Muscle layer of colon (tissue), 2 donors: ENCODE data around the gene KATNAL1.
"Not testable (repeated sequence)": the region's sequence is repeated elsewhere in the genome, so short reads cannot be mapped to it uniquely, and the experiment has no call there.

Experiments
- H3K27ac ChIP-seq: one replicate; pipeline ENCODE4 v1.7.0; 2013; ENCODE audit warnings: low read depth, mild to moderate bottlenecking, low read length, moderate library complexity
- H3K27me3 ChIP-seq, 2 donors: one replicate each; pipeline ENCODE4 v1.7.0; 2013; ENCODE audit warnings: low read length in 2 of 2, mild to moderate bottlenecking in 2 of 2; ENCODE audit not compliant: insufficient read depth in 2 of 2, control insufficient read depth in 1 of 2
- H3K36me3 ChIP-seq: one replicate; pipeline ENCODE4 v1.7.0; 2013; ENCODE audit warnings: mild to moderate bottlenecking, low read length; ENCODE audit not compliant: insufficient read depth
- H3K4me1 ChIP-seq: one replicate; pipeline ENCODE4 v1.7.0; 2013; ENCODE audit warnings: mild to moderate bottlenecking, low read length; ENCODE audit not compliant: insufficient read depth
- H3K4me3 ChIP-seq, 2 donors: one replicate each; pipeline ENCODE4 v1.7.0; 2013; ENCODE audit warnings: low read length in 2 of 2, low read depth in 1 of 2, mild to moderate bottlenecking in 1 of 2, moderate library complexity in 1 of 2
- H3K9ac ChIP-seq: one replicate; pipeline ENCODE4 v1.7.0; 2013; ENCODE audit warnings: low read length
- H3K9me3 ChIP-seq: one replicate; pipeline ENCODE4 v1.7.0; 2013; ENCODE audit warnings: mild to moderate bottlenecking, low read length
- donor health status: abdominal sarcoma.
- donor health status: Adenocarcinoma of cecum.

Gene KATNAL1

GRCh38 chr13:30289533-30289932 lies 17.8 kb downstream of the KATNAL1 start:
- Histone ChIP-seq H3K27me3 (no peaks in the 10 kb centered on the region), H3K9ac (no peak overlapping the region), H3K4me1 (peaks cover 34% of the 10 kb centered on the region), H3K9me3 (no peaks in the 10 kb centered on the region), H3K27ac (no peak overlapping the region), H3K4me3 (no peak overlapping the region), H3K36me3 (no peaks in the 10 kb centered on the region)

- H3K4me1 ChIP-seq, result peaks cover 24% of the 10 kb centered on the region
- H3K4me3 ChIP-seq, H3K27ac ChIP-seq, H3K9me3 ChIP-seq, H3K27me3 ChIP-seq, H3K36me3 ChIP-seq, H3K9ac ChIP-seq: not testable (repeated sequence)
These were observed 21.3 kb downstream of the KATNAL1 start for GRCh38 chr13:30286059-30286458.

GRCh38 chr13:30276178-30276577 lies 31.2 kb downstream of the KATNAL1 start:
- no peak overlapping the region for H3K9ac ChIP-seq
- no peak overlapping the region for H3K27ac ChIP-seq
- no peaks in the 10 kb centered on the region for H3K9me3 ChIP-seq
- H3K4me3 ChIP-seq, result no peak overlapping the region
- H3K4me1 ChIP-seq, result no peaks in the 10 kb centered on the region
- H3K27me3 ChIP-seq, result no peaks in the 10 kb centered on the region
- peaks cover 10% of the 10 kb centered on the region for H3K36me3 ChIP-seq

GRCh38 chr13:30274083-30274482 lies 33.3 kb downstream of the KATNAL1 start:
- H3K9me3 ChIP-seq, result no peaks in the 10 kb centered on the region
- H3K27ac ChIP-seq, result no peak overlapping the region
- no peak overlapping the region for H3K4me3 ChIP-seq
- no peak overlapping the region for H3K9ac ChIP-seq
- H3K36me3 ChIP-seq, result peaks cover 6% of the 10 kb centered on the region
- no peaks in the 10 kb centered on the region for H3K4me1 ChIP-seq
- H3K27me3 ChIP-seq, result no peaks in the 10 kb centered on the region

GRCh38 chr13:30270035-30270434 lies 37.3 kb downstream of the KATNAL1 start:
- not testable (repeated sequence) for H3K9ac ChIP-seq, H3K27ac ChIP-seq, H3K9me3 ChIP-seq, H3K4me1 ChIP-seq, H3K36me3 ChIP-seq, H3K4me3 ChIP-seq, H3K27me3 ChIP-seq

GRCh38 chr13:30268673-30269072 lies 38.7 kb downstream of the KATNAL1 start:
- Histone ChIP-seq H3K36me3 (no peaks in the 10 kb centered on the region), H3K27ac (no peak overlapping the region), H3K9ac (no peak overlapping the region), H3K27me3 (no peaks in the 10 kb centered on the region), H3K4me1 (peaks cover 3% of the 10 kb centered on the region), H3K9me3 (no peaks in the 10 kb centered on the region), H3K4me3 (no peak overlapping the region)

GRCh38 chr13:30266756-30267155 lies 40.6 kb downstream of the KATNAL1 start:
- Histone ChIP-seq H3K4me1 (peaks cover 3% of the 10 kb centered on the region), H3K9ac (no peak overlapping the region), H3K36me3 (no peaks in the 10 kb centered on the region), H3K27ac (no peak overlapping the region), H3K4me3 (no peak overlapping the region), H3K27me3 (no peaks in the 10 kb centered on the region), H3K9me3 (no peaks in the 10 kb centered on the region)

GRCh38 chr13:30259149-30259733 lies 48.1 kb downstream of the KATNAL1 start:
- H3K27me3 ChIP-seq, H3K27ac ChIP-seq, H3K9ac ChIP-seq, H3K36me3 ChIP-seq, H3K9me3 ChIP-seq, H3K4me3 ChIP-seq: not testable (repeated sequence)
- peaks cover 21% of the 10 kb centered on the region for H3K4me1 ChIP-seq

- no peaks in the 10 kb centered on the region for H3K27me3 ChIP-seq
- peak overlapping the region in 1 of 2 donors; percentile 12 for H3K4me3 ChIP-seq
- peaks cover 6% of the 10 kb centered on the region for H3K36me3 ChIP-seq
- peaks cover 21% of the 10 kb centered on the region for H3K4me1 ChIP-seq
- no peaks in the 10 kb centered on the region for H3K9me3 ChIP-seq
- peak overlapping the region; percentile 6 for H3K9ac ChIP-seq
- H3K27ac ChIP-seq, result peak overlapping the region; percentile 32
These were observed 49.8 kb downstream of the KATNAL1 start for GRCh38 chr13:30257468-30258099.

GRCh38 chr13:30256713-30257467 lies 50.5 kb downstream of the KATNAL1 start:
- no peaks in the 10 kb centered on the region for H3K9me3 ChIP-seq
- peaks cover 21% of the 10 kb centered on the region for H3K4me1 ChIP-seq
- H3K27ac ChIP-seq, result peak overlapping the region; percentile 37
- H3K36me3 ChIP-seq, result peaks cover 6% of the 10 kb centered on the region
- peak overlapping the region in 1 of 2 donors; percentile 12 for H3K4me3 ChIP-seq
- H3K27me3 ChIP-seq, result no peaks in the 10 kb centered on the region
- H3K9ac ChIP-seq, result no peak overlapping the region

GRCh38 chr13:30255696-30256095 lies 51.7 kb downstream of the KATNAL1 start:
- Histone ChIP-seq H3K9ac (no peak overlapping the region), H3K27ac (no peak overlapping the region), H3K4me1 (peaks cover 21% of the 10 kb centered on the region), H3K4me3 (no peak overlapping the region), H3K36me3 (peaks cover 6% of the 10 kb centered on the region), H3K9me3 (no peaks in the 10 kb centered on the region), H3K27me3 (no peaks in the 10 kb centered on the region)
